ENCODE measurements around the gene CD302. TPM values are rescaled to one million over a fixed set of nuclear protein-coding genes. Genes with fewer than 3 reads are reported as not detected.

Gene CD302
- total and polyA plus RNA-seq, 9 donors = 37.8 to 86.0 (median 59.7) TPM

DNA sequence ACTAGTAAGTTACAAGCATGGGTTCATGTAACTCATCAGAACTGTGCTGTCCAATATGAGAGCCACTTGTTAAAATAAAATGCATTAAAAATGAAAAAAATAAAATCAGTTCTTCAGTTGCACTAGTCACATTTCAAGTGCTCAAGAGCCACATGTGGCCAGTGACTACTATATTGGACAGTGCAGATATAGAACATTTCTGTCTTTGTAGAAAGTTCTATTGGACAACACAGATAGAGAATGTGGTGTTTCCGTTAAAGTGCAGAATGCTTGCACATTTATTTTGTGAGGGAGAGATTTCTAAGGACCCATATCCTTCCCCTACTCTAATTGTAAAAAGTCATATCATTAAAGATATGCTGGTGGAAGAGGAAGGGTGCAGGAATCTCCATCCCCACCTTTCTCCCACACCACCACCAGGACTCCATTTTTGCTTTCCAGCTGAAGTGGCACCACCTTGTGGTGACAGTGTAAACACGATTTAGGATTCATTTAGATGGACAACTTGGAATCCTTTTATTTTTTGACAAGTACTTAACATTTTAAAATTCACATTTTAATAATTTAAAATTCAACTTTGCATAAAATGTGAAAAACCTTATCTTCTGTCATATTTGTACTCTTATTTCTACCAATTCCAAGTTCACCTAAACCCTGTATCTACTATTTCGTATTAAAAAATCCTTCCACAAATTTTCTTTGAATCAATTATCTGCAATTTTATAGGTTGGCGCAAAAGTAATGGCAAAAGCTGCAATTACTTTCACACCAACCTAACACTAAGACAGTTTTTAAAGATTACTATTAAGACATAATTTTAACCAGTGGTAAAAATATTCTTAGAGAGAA is 9.4 kb upstream of the CD302 start:
- Histone ChIP-seq H3K4me3 (no peak overlapping the region), H3K9me3 (no peaks in the 10 kb centered on the region), H3K27me3 (no peaks in the 10 kb centered on the region), H3K36me3 (no peaks in the 10 kb centered on the region), H3K4me1 (ENCODE audit: insufficient read depth) (no peaks in the 10 kb centered on the region), H3K27ac (no peak overlapping the region)
- TF ChIP-seq, protein P1, sequence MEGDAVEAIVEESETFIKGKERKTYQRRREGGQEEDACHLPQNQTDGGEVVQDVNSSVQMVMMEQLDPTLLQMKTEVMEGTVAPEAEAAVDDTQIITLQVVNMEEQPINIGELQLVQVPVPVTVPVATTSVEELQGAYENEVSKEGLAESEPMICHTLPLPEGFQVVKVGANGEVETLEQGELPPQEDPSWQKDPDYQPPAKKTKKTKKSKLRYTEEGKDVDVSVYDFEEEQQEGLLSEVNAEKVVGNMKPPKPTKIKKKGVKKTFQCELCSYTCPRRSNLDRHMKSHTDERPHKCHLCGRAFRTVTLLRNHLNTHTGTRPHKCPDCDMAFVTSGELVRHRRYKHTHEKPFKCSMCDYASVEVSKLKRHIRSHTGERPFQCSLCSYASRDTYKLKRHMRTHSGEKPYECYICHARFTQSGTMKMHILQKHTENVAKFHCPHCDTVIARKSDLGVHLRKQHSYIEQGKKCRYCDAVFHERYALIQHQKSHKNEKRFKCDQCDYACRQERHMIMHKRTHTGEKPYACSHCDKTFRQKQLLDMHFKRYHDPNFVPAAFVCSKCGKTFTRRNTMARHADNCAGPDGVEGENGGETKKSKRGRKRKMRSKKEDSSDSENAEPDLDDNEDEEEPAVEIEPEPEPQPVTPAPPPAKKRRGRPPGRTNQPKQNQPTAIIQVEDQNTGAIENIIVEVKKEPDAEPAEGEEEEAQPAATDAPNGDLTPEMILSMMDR (IDR thresholded peaks at IDR 0.05) = peak; percentile 31 to 65 (median 51)
- TF ChIP-seq EP300 (IDR thresholded peaks at IDR 0.05) = no peak
- DNase-seq = peak in 2 of 5 donors; percentile 33 to 36
- intact Hi-C loops (cut with DNase I) = no loop called here
- WGBS, 3 donors = 77 to 78% (median 78%) methylated on average over 4 of the region's 4 CpGs

DNA sequence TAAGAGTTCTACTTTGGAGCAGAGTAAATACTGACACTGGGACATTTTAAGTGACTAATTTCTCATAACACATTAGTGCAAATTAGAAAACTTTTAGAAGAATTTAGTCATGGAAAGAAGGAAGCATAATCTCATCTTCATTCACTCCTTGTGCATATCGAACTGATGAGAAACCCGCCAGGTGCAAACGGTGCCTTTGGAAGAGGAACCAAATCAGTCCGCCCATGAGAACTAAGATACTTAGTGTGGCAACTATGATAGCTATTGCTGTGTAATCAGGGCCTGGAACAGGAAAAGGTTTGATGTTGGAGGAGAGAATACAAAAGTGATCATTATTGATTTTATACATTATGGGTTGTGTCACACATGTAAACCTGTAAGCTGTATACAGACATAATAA is 6.9 kb upstream of the CD302 start:
- Histone ChIP-seq H3K36me3 (no peaks in the 10 kb centered on the region), H3K4me1 (ENCODE audit: insufficient read depth) (no peaks in the 10 kb centered on the region), H3K9me3 (no peaks in the 10 kb centered on the region), H3K27me3 (no peaks in the 10 kb centered on the region), H3K27ac (no peak overlapping the region), H3K4me3 (no peak overlapping the region)
- TF ChIP-seq EP300 (IDR thresholded peaks at IDR 0.05) (no peak), POLR2A (IDR thresholded peaks at IDR 0.05) (no peak)
- TF ChIP-seq, protein P1 (IDR thresholded peaks at IDR 0.05) = no peak
- 85 to 92% (median 92%) methylated on average over 4 of the region's 4 CpGs for WGBS, 3 donors
- DNase-seq = no peak
- intact Hi-C loops (cut with DNase I) = no loop called here

DNA sequence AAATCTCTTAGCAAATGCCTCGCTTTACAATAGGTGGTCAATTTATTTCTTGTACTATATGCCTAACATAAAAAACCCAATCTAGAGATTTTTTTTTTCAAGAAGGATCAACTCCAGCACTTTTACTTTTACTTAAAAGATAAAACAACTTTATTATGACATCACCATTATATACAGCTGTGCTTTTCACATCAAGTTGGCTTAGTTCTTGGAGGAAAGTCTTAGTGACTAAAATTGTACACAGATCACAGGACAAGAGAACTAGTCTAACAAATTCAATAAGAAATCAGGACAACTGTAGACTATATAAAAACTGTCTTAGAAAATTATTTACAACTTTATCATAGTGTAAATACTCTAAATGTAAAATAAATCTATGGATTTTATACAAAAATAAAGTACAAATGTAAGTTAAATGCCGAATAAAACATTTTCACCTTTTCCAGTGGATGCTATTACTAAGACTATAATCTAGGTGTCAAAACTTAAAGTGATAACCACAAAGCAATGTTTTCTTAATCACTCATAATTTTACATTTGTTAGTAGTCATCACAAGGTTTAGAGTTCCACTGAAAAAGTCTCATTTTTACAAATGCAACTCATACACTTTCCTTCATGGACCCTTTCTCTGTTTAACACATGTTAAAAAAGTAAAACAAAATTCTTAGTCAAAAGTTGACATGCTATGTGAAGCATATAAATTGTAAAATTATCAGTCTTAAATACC is 5.4 kb upstream of the CD302 start:
- Histone ChIP-seq H3K27me3 (no peaks in the 10 kb centered on the region), H3K9me3 (no peaks in the 10 kb centered on the region), H3K4me1 (ENCODE audit: insufficient read depth) (peaks cover 3% of the 10 kb centered on the region), H3K36me3 (no peaks in the 10 kb centered on the region), H3K27ac (no peak overlapping the region), H3K4me3 (no peak overlapping the region)
- intact Hi-C loops (cut with DNase I) = no loop called here
- DNase-seq = no peak
- 50 to 92% (median 51%) methylated on average over 2 of the region's 2 CpGs for WGBS, 3 donors
- no peak for TF ChIP-seq POLR2A (IDR thresholded peaks at IDR 0.05)

- no peak for TF ChIP-seq POLR2A (IDR thresholded peaks at IDR 0.05)
- TF ChIP-seq, protein P1 (IDR thresholded peaks at IDR 0.05) = no peak
- no peak for TF ChIP-seq EP300 (IDR thresholded peaks at IDR 0.05)
- 92 to 96% (median 92%) methylated on average over 5 of the region's 5 CpGs for WGBS, 3 donors
- H3K27me3 ChIP-seq = no peaks in the 10 kb centered on the region
- no peaks in the 10 kb centered on the region for H3K36me3 ChIP-seq
- peaks cover 0 to 3% of the 10 kb centered on the region in 2 donors for H3K9me3 ChIP-seq
- H3K4me3 ChIP-seq = no peak overlapping the region
- intact Hi-C loops (cut with DNase I) = no loop called here
- no peak overlapping the region for H3K27ac ChIP-seq
- no peak for DNase-seq
- peaks cover 3% of the 10 kb centered on the region for H3K4me1 ChIP-seq (ENCODE audit: insufficient read depth)
These were observed 4.7 kb upstream of the CD302 start for GRCh38 chr2:159802673-159803072.

- DNase-seq = no peak
- no peak overlapping the region for H3K4me3 ChIP-seq
- H3K9me3 ChIP-seq = peaks cover 0 to 3% of the 10 kb centered on the region in 2 donors
- WGBS, 3 donors = 92 to 96% (median 95%) methylated on average over 1 of the region's 1 CpG
- no peaks in the 10 kb centered on the region for H3K27me3 ChIP-seq
- intact Hi-C loops (cut with DNase I) = no loop called here
- H3K36me3 ChIP-seq = no peaks in the 10 kb centered on the region
- no peak overlapping the region for H3K27ac ChIP-seq
- peaks cover 11% of the 10 kb centered on the region for H3K4me1 ChIP-seq (ENCODE audit: insufficient read depth)
- TF ChIP-seq, protein P1 (IDR thresholded peaks at IDR 0.05) = no peak
- no peak for TF ChIP-seq EP300 (IDR thresholded peaks at IDR 0.05)
- no peak for TF ChIP-seq POLR2A (IDR thresholded peaks at IDR 0.05)
These were observed 1.8 kb upstream of the CD302 start for GRCh38 chr2:159799833-159800232.

All from ovary (tissue), 9 donors.